GM12874 (cell line): Measurements from ENCODE around the gene MAPKAPK5.

Experiments used
- CTCF ChIP-seq: IDR thresholded peaks from 2 replicates; pipeline ENCODE4 v1.5.1; 2011; ENCODE audit warnings: low read depth, mild to moderate bottlenecking, control low read depth, low read length, moderate library complexity; ENCODE audit not compliant: insufficient read depth

MAPKAPK5 gene

GRCh38 chr12:111841750-111842555 lies at the start of gene MAPKAPK5:
Gene MAPKAPK5, plus strand, starts transcription at chr12:111842228. Its CDS starts 506 bp downstream, at chr12:111842734.
- TF ChIP-seq CTCF, result no peak

- TF ChIP-seq CTCF, result no peak
These were observed 49.2 kb upstream of the MAPKAPK5 start for GRCh38 chr12:111792856-111793235.

GRCh38 chr12:111798182-111798581 lies 43.8 kb upstream of the MAPKAPK5 start:
- TF ChIP-seq CTCF, result no peak

- no peak for TF ChIP-seq CTCF
These were observed 42.3 kb upstream of the MAPKAPK5 start for GRCh38 chr12:111799758-111800157.

- no peak for TF ChIP-seq CTCF
These were observed 38.9 kb upstream of the MAPKAPK5 start for GRCh38 chr12:111803038-111803626.

- TF ChIP-seq CTCF, result no peak
These were observed 38.2 kb upstream of the MAPKAPK5 start for GRCh38 chr12:111803851-111804250.

GRCh38 chr12:111806304-111806703 lies 35.7 kb upstream of the MAPKAPK5 start:
- no peak for TF ChIP-seq CTCF
